K562 (cell line): ENCODE data around the gene CRABP2. TPM values are rescaled to one million over a fixed set of nuclear protein-coding genes. Genes with fewer than 3 reads are reported as not detected.

Experiments used
- ATAC-seq: fragments of 200-7000 bp; cut with Tn5 transposase; 3 replicates; pipeline ENCODE4 v1.9.1; 2020; ENCODE audit warnings: moderate library complexity
- BruUV-seq: library from RNA; stranded (reverse); fragments of 400-500 nt; replicated peaks from 2 replicates; lab custom pipeline; 2021; lab: Mats Ljungman, UMichigan
- CTCF ChIA-PET: fragments of 300-600 bp; formaldehyde crosslinking; extraction: SDS; loops from one replicate; lab custom pipeline; 2021; ENCODE audit warnings: low intra/inter-chr PET ratio; lab: Yijun Ruan, JAX
- POLR2A ChIA-PET: fragments of 300-600, 350-650 bp; sonication (Branson Sonifier 250); formaldehyde crosslinking; extraction: SDS; loops from one replicate; lab custom pipeline; 2021; ENCODE audit warnings: antibody characterized with exemption, inconsistent platforms; lab: Yijun Ruan, JAX
- DNase-seq, 4 experiments: peaks; one replicate each; pipeline versions ENCODE4 v3.0.0 to v3.0.0-alpha.2; 2011 to 2018; ENCODE audit warnings: low spot score in 3 of 4, mixed read lengths in 3 of 4; ENCODE audit errors: extremely low read depth in 1 of 4
- FAIRE-seq: peaks from 2 replicates; lab custom pipeline; 2011; peaks lifted over from hg19 to GRCh38; lab: Jason Lieb, UNC
- H2AFZ ChIP-seq: 2 replicates; pipeline ENCODE4 v1.6.0; 2011; ENCODE audit warnings: low read depth, low read length, control low read depth, inconsistent platforms
- H3K27ac ChIP-seq: fragments of 200-600 bp; 3 replicates; pipeline ENCODE4 v1.8.0; 2011; ENCODE audit warnings: low read depth, mild to moderate bottlenecking, control low read depth, inconsistent platforms, low read length, moderate library complexity, mixed read lengths; ENCODE audit errors: extremely low read depth
- H3K27me3 ChIP-seq, 2 experiments: fragments of 300-600 bp in 1 of 2; 2 replicates in 1 of 2; 3 replicates in 1 of 2; pipeline versions ENCODE4 v1.6.0 to v1.8.0; 2011; ENCODE audit warnings: inconsistent platforms in 2 of 2, low read length in 2 of 2, mild to moderate bottlenecking in 1 of 2, mixed read lengths in 1 of 2, moderate library complexity in 1 of 2; ENCODE audit not compliant: control insufficient read depth in 2 of 2, insufficient read depth in 2 of 2
- H3K36me3 ChIP-seq: fragments of 300-600 bp; 3 replicates; pipeline ENCODE4 v1.8.0; 2011; ENCODE audit warnings: mild to moderate bottlenecking, low read length, inconsistent platforms; ENCODE audit not compliant: control insufficient read depth, insufficient read depth
- H3K4me1 ChIP-seq, 2 experiments: fragments of 200-600 bp in 1 of 2; replicated peaks in 1 of 2; 2 replicates in 1 of 2; 3 replicates in 1 of 2; pipeline versions ENCODE4 v1.5.1 to v1.8.0; 2011; ENCODE audit warnings: inconsistent platforms in 2 of 2, low read length in 2 of 2, mild to moderate bottlenecking in 1 of 2, mixed read lengths in 1 of 2, moderate library complexity in 1 of 2; ENCODE audit not compliant: control insufficient read depth in 2 of 2, insufficient read depth in 2 of 2
- H3K4me2 ChIP-seq: 2 replicates; pipeline ENCODE4 v1.6.1; 2011; ENCODE audit warnings: low read length, control low read depth, inconsistent platforms, mixed read lengths; ENCODE audit not compliant: insufficient read depth
- H3K4me3 ChIP-seq: fragments of 200-600 bp; sonication (generic), shearing (Covaris generic); 2 replicates; pipeline ENCODE4 v1.5.1; 2016; ENCODE audit warnings: control low read depth, inconsistent platforms
- H3K79me2 ChIP-seq: fragments of 200-600 bp; 3 replicates; pipeline ENCODE4 v1.8.0; 2011; ENCODE audit warnings: low read length, inconsistent platforms; ENCODE audit not compliant: control insufficient read depth, insufficient read depth
- H3K9ac ChIP-seq, 2 experiments: 2 replicates each; pipeline versions ENCODE4 v1.6.0 to v1.6.1; 2011; ENCODE audit warnings: low read depth in 2 of 2, low read length in 2 of 2, control low read depth in 1 of 2, inconsistent platforms in 1 of 2, mild to moderate bottlenecking in 1 of 2, mixed read lengths in 1 of 2; ENCODE audit not compliant: insufficient read depth in 1 of 2
- H3K9me1 ChIP-seq: one replicate; pipeline ENCODE4 v1.6.0; 2011; ENCODE audit warnings: inconsistent platforms, mild to moderate bottlenecking, low read length, moderate library complexity; ENCODE audit not compliant: control insufficient read depth, insufficient read depth
- H3K9me3 ChIP-seq: replicated peaks from 2 replicates; pipeline ENCODE4 v1.5.1; 2011; ENCODE audit warnings: low read depth, low read length, inconsistent platforms; ENCODE audit not compliant: control insufficient read depth, insufficient read depth
- H4K20me1 ChIP-seq: replicated peaks from 2 replicates; pipeline ENCODE4 v1.6.1; 2011; ENCODE audit warnings: low read length, inconsistent platforms, mixed read lengths; ENCODE audit not compliant: control insufficient read depth, insufficient read depth
- ARID3B ChIP-seq: fragments of 250-450 bp; sonication (Bioruptor Pico); IDR thresholded peaks from 2 replicates; pipeline ENCODE4 v1.4.0; 2020; ENCODE audit warnings: borderline replicate concordance
- CHD1 ChIP-seq: fragments of 200-600 bp; sonication (generic); IDR thresholded peaks from one replicate; pipeline ENCODE4 v1.6.1; 2012; ENCODE audit warnings: mild to moderate bottlenecking, moderate library complexity, low read length, inconsistent platforms
- CHD2 ChIP-seq: IDR thresholded peaks from 2 replicates; pipeline ENCODE4 v1.6.1; 2011; ENCODE audit warnings: low read depth, low read length
- DPF2 ChIP-seq: fragments of 450-650 bp; IDR thresholded peaks from 2 replicates; pipeline ENCODE4 v1.6.1; 2016
- ELF1 ChIP-seq: fragments of 200-800 bp; sonication (Bioruptor generic); IDR thresholded peaks from 2 replicates; pipeline ENCODE4 v1.6.1; 2016; ENCODE audit warnings: missing genetic modification characterization, missing compliant biosample characterization
- FOXA1 ChIP-seq: fragments of 450-650 bp; IDR thresholded peaks from 2 replicates; pipeline ENCODE4 v1.6.1; 2016; ENCODE audit warnings: mild to moderate bottlenecking, borderline replicate concordance
- FOXM1 ChIP-seq, 2 experiments: fragments of 450-650 bp in 1 of 2; sonication (generic) in 1 of 2; formaldehyde crosslinking in 1 of 2; IDR thresholded peaks; 2 replicates each; pipeline versions ENCODE4 v1.6.1 to v1.9.0; 2017 to 2022; ENCODE audit warnings: low read depth in 2 of 2, mild to moderate bottlenecking in 2 of 2, missing genetic modification reagents in 1 of 2, moderate library complexity in 1 of 2
- GABPB2 ChIP-seq: fragments of 250-450 bp; sonication (Bioruptor Pico); conservative IDR thresholded peaks from 2 replicates; pipeline ENCODE4 v1.5.1; 2021; ENCODE audit warnings: mild to moderate bottlenecking
- MAFF ChIP-seq: IDR thresholded peaks from 2 replicates; pipeline ENCODE4 v1.6.1; 2012; ENCODE audit warnings: low read length, improper control_type of control experiment
- NR2C2 ChIP-seq, 2 experiments: fragments of 200-800 bp in 1 of 2; sonication (Bioruptor generic) in 1 of 2; sonication (generic) in 1 of 2; formaldehyde crosslinking in 1 of 2; IDR thresholded peaks; 2 replicates each; pipeline versions ENCODE4 v1.6.1 to v1.8.0; 2016 to 2022; ENCODE audit warnings: mild to moderate bottlenecking in 1 of 2, missing compliant biosample characterization in 1 of 2, missing genetic modification characterization in 1 of 2, missing genetic modification reagents in 1 of 2
- RBFOX2 ChIP-seq: fragments of 200-400 bp; formaldehyde crosslinking; IDR thresholded peaks from 2 replicates; pipeline ENCODE4 v1.6.1; 2017; ENCODE audit warnings: low read depth, mild to moderate bottlenecking, low read length, moderate library complexity
- SP1 ChIP-seq: sonication (generic); formaldehyde crosslinking; IDR thresholded peaks from 2 replicates; pipeline ENCODE4 v1.8.1; 2022; ENCODE audit warnings: mild to moderate bottlenecking, missing genetic modification reagents
- WHSC1 ChIP-seq: IDR thresholded peaks from one replicate; pipeline ENCODE4 v1.6.1; 2012; ENCODE audit warnings: low read length, control low read depth, inconsistent platforms
- ZBTB34 ChIP-seq: fragments of 250-450 bp; sonication (Bioruptor Pico); IDR thresholded peaks from 2 replicates; pipeline ENCODE4 v1.8.0; 2021; ENCODE audit warnings: mild to moderate bottlenecking, moderate library complexity
- ZFX ChIP-seq: sonication (generic); formaldehyde crosslinking; IDR thresholded peaks from 2 replicates; pipeline ENCODE4 v1.8.0; 2022; ENCODE audit warnings: mild to moderate bottlenecking, missing genetic modification reagents, moderate library complexity
- ZNF121 ChIP-seq: sonication (generic); formaldehyde crosslinking; conservative IDR thresholded peaks from 2 replicates; pipeline ENCODE4 v1.8.0; 2022; ENCODE audit warnings: missing genetic modification reagents
- ZNF165 ChIP-seq: fragments of 250-450 bp; sonication (Bioruptor Pico); IDR thresholded peaks from 2 replicates; pipeline ENCODE4 v1.4.0; 2020; ENCODE audit warnings: borderline replicate concordance
- ZNF717 ChIP-seq: fragments of 250-450 bp; sonication (Bioruptor Pico); IDR thresholded peaks from 2 replicates; pipeline ENCODE4 v1.5.0; 2021
- ZZZ3 ChIP-seq: fragments of 450-650 bp; IDR thresholded peaks from 2 replicates; pipeline ENCODE4 v1.6.1; 2016; ENCODE audit warnings: antibody characterized with exemption, mild to moderate bottlenecking, moderate library complexity
- WGBS: fragments of 100-300 bp; shearing (Covaris generic); methylation state at CpG from one replicate; pipeline ENCODE4 v1.1.6; 2016; ENCODE audit warnings: low coverage, mixed read lengths; ENCODE audit not compliant: insufficient coverage; ENCODE audit errors: missing lambda C conversion rate; 5-methylcytosine and 5-hydroxymethylcytosine counted together
- in situ Hi-C: fragments of 300-500 bp; cut with MboI; formaldehyde crosslinking; loops from 4 replicates; pipeline ENCODE4 v1.15.0; 2018; ENCODE audit warnings: inconsistent platforms, mixed read lengths
- intact Hi-C: fragments of 100-400 bp; cut with micrococcal nuclease; formaldehyde crosslinking; loops from 2 replicates; pipeline ENCODE4 v1.14.2; 2022
- polyA plus RNA-seq, 8 experiments: library from polyadenylated mRNA; depleted of rRNA in 4 of 8; stranded (reverse) in 5 of 8; unstranded in 3 of 8; fragments of >200 nt; fragmentation: Nextera tagmentation in 2 of 8; fragmentation: Illumina TruSeq in 1 of 8; extraction: Ambion mirVana in 2 of 8; extraction: Trizol in 1 of 8; gene quantifications; 2 replicates each; pipeline versions ENCODE4 v1.2.1 to v1.2.3, GENCODE V29; 2011 to 2014; ENCODE audit warnings: inconsistent platforms in 1 of 8, missing spikeins in 1 of 8
- total RNA-seq, 7 experiments: library from RNA; depleted of rRNA in 6 of 7; stranded (reverse); fragments of >200 nt in 6 of 7; fragmentation: Illumina TruSeq in 2 of 7; extraction: Trizol in 2 of 7; gene quantifications; 2 replicates each; pipeline versions ENCODE4 v1.2.1 to v1.2.3, GENCODE V29; 2011 to 2021; ENCODE audit warnings: low replicate concordance in 1 of 7

CRABP2 gene
- total and polyA plus RNA-seq, 9 of the 15 experiments (the other 6 are each of a cell fraction or from before 2014, with no cell fraction given), result 0.30 to 2.5 (median 0.82) TPM

- WGBS, result 0% methylated on average over 36 of the region's 64 CpGs
- Histone ChIP-seq H4K20me1 (peaks cover 19% of the 10 kb centered on the region), H3K36me3 (peaks cover 34% of the 10 kb centered on the region), H3K4me1 (peaks cover 40% of the 10 kb centered on the region in 2 experiments), H2AFZ (no peak overlapping the region), H3K79me2 (peaks cover 86% of the 10 kb centered on the region), H3K27me3 (no peaks in the 10 kb centered on the region), H3K4me3 (peak overlapping the region; percentile 95), H3K27ac (peak overlapping the region; percentile 89), H3K4me2 (peak overlapping the region; percentile 97), H3K9me3 (no peaks in the 10 kb centered on the region), H3K9me1 (no peaks in the 10 kb centered on the region), H3K9ac (peak overlapping the region; percentile 94 to 96)
- no TSS peak for BruUV-seq
- ATAC-seq, result no peak
- in situ Hi-C loops (no loop called here), intact Hi-C loops (loop anchor here (2.0 kb wide), 1 partner anchor 16 kb away; the partner anchor contains the start of gene PRCC)
- peak; percentile 45 to 64 (median 62) for DNase-seq
- CTCF ChIA-PET, result no interaction called here
- no peak for FAIRE-seq
- POLR2A ChIA-PET, result interaction anchor here (0.6 to 3.0 kb wide), 10 partner anchors 9 to 163 kb away, joined by 3 to 30 read pairs (median 6); partner anchors contain the start of genes METTL25B, MRPL24, NTRK1 and PRCC
- no peak; the same call in 1 of the 2 replicates for TF ChIP-seq SP1 (CRISPR knock-in tag)
- TF ChIP-seq ZBTB34 (CRISPR knock-in tag), result no peak
- no peak for TF ChIP-seq FOXM1 (IDR thresholded peaks at IDR 0.05; ENCODE audit: low read depth)
- TF ChIP-seq FOXM1 (CRISPR knock-in tag; IDR thresholded peaks at IDR 0.05; ENCODE audit: low read depth), result no peak
- TF ChIP-seq MAFF, result no peak
- TF ChIP-seq FOXA1, result no peak
- no peak for TF ChIP-seq ZNF121 (CRISPR knock-in tag)
- peak; percentile 60 for TF ChIP-seq RBFOX2
- TF ChIP-seq NR2C2 (CRISPR knock-in tag; IDR thresholded peaks at IDR 0.05), result 0 out of 2 replicates have a peak, but pooled peaks have one; percentile 18
- TF ChIP-seq NR2C2 (tag; IDR thresholded peaks at IDR 0.05), result no peak; the same call in 1 of the 2 replicates
- no peak for TF ChIP-seq WHSC1
- TF ChIP-seq DPF2, result no peak
- TF ChIP-seq ELF1 (tag), result no peak
- no peak for TF ChIP-seq ZNF165 (CRISPR knock-in tag)
- TF ChIP-seq ZFX, result 0 out of 2 replicates have a peak, but pooled peaks have one; percentile 22
- no peak for TF ChIP-seq CHD2
- TF ChIP-seq ARID3B (CRISPR knock-in tag), result no peak
- no peak for TF ChIP-seq ZZZ3
- TF ChIP-seq ZNF717 (CRISPR knock-in tag), result no peak
- TF ChIP-seq CHD1, result peak; percentile 78
- no peak for TF ChIP-seq GABPB2 (CRISPR knock-in tag)
Measured at GRCh38 chr1:156750711-156751450, 45.5 kb upstream of the CRABP2 start.
